Lower lobe of right lung (tissue), 2 donors: ENCODE measurements around the gene TTYH2. TPM values are rescaled to one million over a fixed set of nuclear protein-coding genes. Genes with fewer than 3 reads are reported as not detected.
A peak's percentile ranks its signal among the peaks of the same experiment; 100 is the strongest.

Experiments used
- ATAC-seq, 2 donors: fragments of 200-7000 bp; cut with Tn5 transposase; one replicate each; pipeline ENCODE4 v1.9.1; 2020 to 2022; ENCODE audit warnings: mild to moderate bottlenecking in 2 of 2, moderate library complexity in 2 of 2
- DNase-seq: peaks from one replicate; pipeline ENCODE4 v3.0.0-alpha.2; 2020
- H3K27ac ChIP-seq: fragments of 200-600 bp; one replicate; pipeline ENCODE4 v1.8.0; 2022
- H3K27me3 ChIP-seq: fragments of 200-600 bp; one replicate; pipeline ENCODE4 v1.8.0; 2022; ENCODE audit warnings: low read depth
- H3K36me3 ChIP-seq: fragments of 200-600 bp; one replicate; pipeline ENCODE4 v1.8.0; 2022; ENCODE audit warnings: mild to moderate bottlenecking
- H3K4me1 ChIP-seq: fragments of 200-600 bp; one replicate; pipeline ENCODE4 v1.8.0; 2022
- H3K4me3 ChIP-seq: fragments of 200-600 bp; one replicate; pipeline ENCODE4 v1.8.0; 2022; ENCODE audit warnings: mild to moderate bottlenecking
- H3K9me3 ChIP-seq: fragments of 200-600 bp; one replicate; pipeline ENCODE4 v1.8.0; 2022
- CTCF ChIP-seq: fragments of 200-600 bp; IDR thresholded peaks from one replicate; pipeline ENCODE4 v1.8.0; 2022; ENCODE audit warnings: antibody characterized with exemption, mild to moderate bottlenecking
- intact Hi-C: fragments of 100-400 bp; cut with DNase I; formaldehyde crosslinking; loops from one replicate; pipeline ENCODE4 v1.11.0; 2022
- total RNA-seq: library from RNA; stranded (reverse); fragmentation: NEBNext Ultra II Directional; extraction: Animal tissue kit (Norgen Biotek cat#: 25700); gene quantifications from one replicate; pipeline ENCODE4 v1.2.1, GENCODE V29; 2021
- donor health status: DM: no; HTN: yes; CAD: no; lungs with severe emphysema.

TTYH2 gene
- total RNA-seq, 1 donor from 2014 or later: 7.7 TPM

DNA sequence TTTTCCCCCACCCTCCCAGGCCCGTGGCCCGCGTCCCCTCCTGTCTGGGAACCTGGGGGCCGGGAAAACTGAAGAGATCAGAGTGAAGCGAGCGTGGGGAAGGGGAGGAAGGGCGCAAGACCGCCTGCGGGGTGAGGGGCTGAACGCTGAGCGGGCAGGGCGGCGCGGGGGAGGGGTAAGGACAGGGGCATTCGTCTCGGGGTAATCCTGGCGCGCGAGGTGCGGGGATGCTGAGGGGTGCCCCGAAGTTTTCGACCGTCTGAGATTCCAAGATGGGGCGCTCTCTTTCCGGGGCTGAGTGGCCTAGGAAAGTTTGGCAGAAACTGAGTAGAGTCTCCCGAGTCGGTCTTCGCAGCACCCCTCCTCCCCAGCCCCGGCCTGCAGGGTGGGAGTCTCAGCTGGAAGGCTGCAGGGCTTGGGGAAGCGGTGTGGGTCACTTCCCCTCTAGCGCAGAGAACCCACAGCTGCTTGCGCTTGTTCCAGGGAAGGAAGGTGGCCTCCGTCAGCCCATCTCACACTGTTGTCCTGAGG, 555 bp downstream of the TTYH2 start:
- Histone ChIP-seq H3K4me1 (peaks cover 43% of the 10 kb centered on the region), H3K9me3 (no peaks in the 10 kb centered on the region), H3K27ac (peak overlapping the region; percentile 74), H3K27me3 (no peaks in the 10 kb centered on the region), H3K36me3 (peaks cover 21% of the 10 kb centered on the region), H3K4me3 (peak overlapping the region; percentile 66)
- no peak for DNase-seq
- no peak for TF ChIP-seq CTCF
- peak; percentile 32 to 41 for ATAC-seq
- intact Hi-C loops: no loop called here

DNA sequence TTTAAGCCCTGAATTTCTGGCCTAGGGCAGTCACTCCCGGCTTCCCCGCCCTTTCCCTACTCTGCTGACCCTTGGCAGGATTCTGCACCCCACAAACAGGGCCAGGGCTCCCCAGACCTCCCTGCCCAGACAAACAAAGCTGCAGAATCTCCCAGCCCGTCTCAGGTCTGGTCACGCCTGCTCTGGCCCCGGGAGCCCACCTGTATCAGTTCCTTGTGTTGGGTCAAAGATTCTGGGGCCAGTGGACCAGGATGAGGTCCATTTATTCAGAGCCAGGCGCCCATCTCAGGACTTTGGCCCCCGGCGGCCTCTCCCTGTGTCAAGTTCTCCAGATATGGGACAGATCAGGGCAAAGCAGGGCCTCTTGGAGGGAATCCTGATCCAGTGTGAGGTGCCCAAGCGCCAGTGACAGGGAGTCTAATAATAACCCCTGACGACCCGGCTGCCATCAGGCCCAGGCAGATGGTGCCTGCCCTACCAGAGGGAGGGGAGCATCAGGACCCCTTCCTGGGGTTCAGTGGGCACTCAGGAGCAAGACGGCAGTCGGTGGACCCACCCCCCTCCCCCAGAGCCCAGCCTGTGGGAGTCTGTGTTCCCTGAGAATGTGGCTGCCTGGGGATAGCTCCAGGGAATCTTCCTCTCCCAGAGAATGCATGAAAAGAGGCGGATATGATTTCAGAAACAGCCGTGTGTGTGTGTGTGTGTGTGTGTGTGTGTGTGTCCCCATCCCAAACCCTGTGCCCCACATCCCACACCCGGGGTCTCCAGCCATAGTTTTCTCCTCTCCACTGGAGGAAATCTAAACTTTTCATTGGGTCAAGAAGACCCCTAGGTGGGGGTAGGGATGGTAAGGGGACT, 1.3 kb downstream of the TTYH2 start:
- no peak for TF ChIP-seq CTCF
- Histone ChIP-seq H3K4me1 (peaks cover 43% of the 10 kb centered on the region), H3K27me3 (no peaks in the 10 kb centered on the region), H3K36me3 (peaks cover 13% of the 10 kb centered on the region), H3K4me3 (peak overlapping the region; percentile 66), H3K9me3 (no peaks in the 10 kb centered on the region), H3K27ac (no peak overlapping the region)
- ATAC-seq (no peak), DNase-seq (no peak)
- intact Hi-C loops: no loop called here

DNA sequence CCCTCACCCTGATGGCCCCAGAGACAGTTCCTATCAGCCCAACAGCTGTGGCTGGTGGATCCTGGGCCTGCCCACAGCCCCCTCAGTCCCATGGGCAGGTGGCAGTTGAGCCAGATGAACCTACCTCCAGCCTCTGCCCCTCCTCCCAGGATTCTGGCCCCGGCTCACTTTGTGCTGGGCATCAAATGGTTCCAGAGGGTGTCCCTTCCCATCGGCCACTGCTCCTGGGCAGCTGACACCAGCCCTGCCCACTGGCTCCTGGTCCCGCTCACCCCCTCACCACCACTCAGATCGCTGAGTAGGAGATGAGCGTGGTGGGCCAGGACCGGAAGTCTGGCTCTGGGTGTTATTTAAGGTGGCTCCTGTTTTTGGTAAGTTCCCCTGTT, 2.0 kb downstream of the TTYH2 start:
- H3K27me3 ChIP-seq: no peaks in the 10 kb centered on the region
- TF ChIP-seq CTCF: no peak
- H3K9me3 ChIP-seq: no peaks in the 10 kb centered on the region
- H3K4me3 ChIP-seq: no peak overlapping the region
- ATAC-seq (no peak), DNase-seq (no peak)
- H3K27ac ChIP-seq: no peak overlapping the region
- H3K36me3 ChIP-seq: peaks cover 7% of the 10 kb centered on the region
- H3K4me1 ChIP-seq: peaks cover 38% of the 10 kb centered on the region
- intact Hi-C loops: no loop called here

DNA sequence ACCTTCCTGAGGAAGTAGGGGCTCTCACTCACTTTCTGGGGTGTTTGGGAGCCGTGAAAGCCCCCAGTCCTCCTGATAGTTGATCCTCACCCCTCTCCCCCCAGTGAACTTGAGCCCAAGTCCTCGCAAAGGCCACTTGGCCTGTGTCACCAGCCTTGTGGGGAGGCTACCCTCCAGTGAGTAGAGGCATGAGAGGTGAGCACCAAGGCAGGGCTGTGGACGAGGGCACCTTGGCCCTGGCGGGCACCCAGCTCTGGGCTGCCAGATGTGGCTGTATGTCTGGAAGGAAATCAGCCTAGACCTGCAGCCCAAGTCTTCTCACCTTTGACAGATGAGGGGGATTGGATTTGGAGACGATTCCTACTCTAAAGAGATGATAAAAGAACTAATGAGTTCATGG, 3.1 kb downstream of the TTYH2 start:
- H3K4me3 ChIP-seq: no peak overlapping the region
- H3K27ac ChIP-seq: no peak overlapping the region
- no peak for DNase-seq
- TF ChIP-seq CTCF: no peak
- no peak for ATAC-seq
- no peaks in the 10 kb centered on the region for H3K27me3 ChIP-seq
- intact Hi-C loops: no loop called here
- H3K4me1 ChIP-seq: peaks cover 26% of the 10 kb centered on the region
- no peaks in the 10 kb centered on the region for H3K9me3 ChIP-seq
- H3K36me3 ChIP-seq: no peaks in the 10 kb centered on the region

DNA sequence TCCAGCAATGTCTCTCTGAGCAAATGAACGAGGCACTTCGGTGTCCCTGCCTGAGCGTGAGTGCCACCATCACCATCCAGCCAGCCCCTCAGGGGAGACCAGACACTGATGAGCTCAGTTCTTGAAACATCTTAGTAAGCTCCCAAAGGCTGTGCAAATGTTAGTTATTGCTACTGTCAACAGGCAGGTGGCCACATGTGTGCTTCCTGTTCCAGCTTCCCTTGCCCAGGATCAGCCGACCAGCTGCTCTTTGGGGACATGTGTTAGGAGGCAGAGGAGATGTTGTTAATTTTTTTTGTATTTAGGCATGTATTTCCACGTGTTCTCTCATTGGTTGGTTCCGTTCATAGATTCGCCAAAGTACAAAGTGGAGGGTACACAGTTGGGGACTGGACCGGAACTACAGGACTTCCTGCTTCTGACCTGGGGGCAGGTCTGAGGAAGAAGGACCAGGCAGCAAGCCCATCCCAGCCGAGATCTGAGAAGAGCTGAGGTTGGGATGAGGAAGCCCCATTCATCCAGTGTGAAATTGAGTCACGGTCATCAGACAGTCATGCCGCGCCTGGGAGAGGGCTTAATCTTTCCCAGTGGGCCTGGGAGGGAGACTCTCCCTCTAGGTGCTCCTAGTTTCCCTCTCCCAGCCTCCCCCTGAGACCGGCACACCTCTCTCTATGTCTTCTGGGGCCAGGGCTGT, 3.8 kb downstream of the TTYH2 start:
- Histone ChIP-seq H3K36me3 (no peaks in the 10 kb centered on the region), H3K27ac (no peak overlapping the region), H3K4me1 (peaks cover 20% of the 10 kb centered on the region), H3K9me3 (no peaks in the 10 kb centered on the region), H3K27me3 (no peaks in the 10 kb centered on the region), H3K4me3 (no peak overlapping the region)
- ATAC-seq (no peak), DNase-seq (no peak)
- intact Hi-C loops: no loop called here
- no peak for TF ChIP-seq CTCF
